H1 (cell line): ENCODE data around the gene GIMAP2. TPM values are rescaled to one million over a fixed set of nuclear protein-coding genes. Genes with fewer than 3 reads are reported as not detected.

Experiments used
- CTCF ChIA-PET: fragments of 300-600 bp; sonication (Branson Sonifier 250); formaldehyde crosslinking; loops from one replicate; lab custom pipeline; 2021; ENCODE audit not compliant: partially characterized antibody; lab: Charles Lee
- POLR2A ChIA-PET: fragments of 300-600 bp; sonication (Branson Sonifier 250); formaldehyde crosslinking; loops from one replicate; lab custom pipeline; 2021; ENCODE audit warnings: inconsistent platforms; ENCODE audit not compliant: partially characterized antibody; lab: Charles Lee
- DNase-seq, 2 experiments: peaks; one replicate each; pipeline versions ENCODE4 v3.0.0 to v3.0.0-alpha.2; 2010 to 2022; ENCODE audit warnings: low spot score in 2 of 2, low read depth in 1 of 2, mixed read lengths in 1 of 2
- FAIRE-seq: peaks from 2 replicates; lab custom pipeline; 2011; peaks lifted over from hg19 to GRCh38; lab: Jason Lieb, UNC
- H2AFZ ChIP-seq: 2 replicates; pipeline ENCODE4 v1.8.1; 2012; ENCODE audit warnings: low read length, inconsistent platforms
- H2AK5ac ChIP-seq: 2 replicates; pipeline ENCODE4 v1.6.1; 2013; ENCODE audit warnings: low read depth, low read length
- H2BK120ac ChIP-seq: replicated peaks from 2 replicates; pipeline ENCODE3; 2013; ENCODE audit warnings: low read depth, low read length, inconsistent platforms
- H2BK12ac ChIP-seq: 2 replicates; pipeline ENCODE4 v1.6.1; 2013; ENCODE audit warnings: low read depth, low read length
- H2BK15ac ChIP-seq: 2 replicates; pipeline ENCODE4 v1.6.1; 2013; ENCODE audit warnings: low read length
- H2BK20ac ChIP-seq: 2 replicates; pipeline ENCODE4 v1.6.1; 2013; ENCODE audit warnings: low read length
- H2BK5ac ChIP-seq: 2 replicates; pipeline ENCODE4 v1.6.1; 2013; ENCODE audit warnings: low read depth, low read length
- H3K14ac ChIP-seq: 2 replicates; pipeline ENCODE4 v1.6.1; 2013; ENCODE audit warnings: inconsistent platforms; ENCODE audit not compliant: insufficient read length
- H3K18ac ChIP-seq: 2 replicates; pipeline ENCODE4 v1.6.1; 2013; ENCODE audit warnings: low read length; ENCODE audit errors: extremely low read depth
- H3K23ac ChIP-seq: 2 replicates; pipeline ENCODE4 v1.6.1; 2013; ENCODE audit warnings: inconsistent platforms; ENCODE audit not compliant: insufficient read length
- H3K23me2 ChIP-seq: 2 replicates; pipeline ENCODE4 v1.6.1; 2013; ENCODE audit warnings: low read depth, low read length
- H3K27ac ChIP-seq: 2 replicates; pipeline ENCODE4 v1.6.1; 2011; ENCODE audit warnings: low read depth, low read length, inconsistent platforms
- H3K27me3 ChIP-seq, 4 experiments: replicated peaks in 1 of 4; 1 replicate in 1 of 4; 2 replicates in 3 of 4; pipeline versions ENCODE4 v1.6.1 to v1.8.1; 2011 to 2013; ENCODE audit warnings: low read length in 3 of 4, mild to moderate bottlenecking in 3 of 4, inconsistent platforms in 2 of 4, mixed read lengths in 2 of 4, moderate library complexity in 1 of 4; ENCODE audit not compliant: control insufficient read depth in 3 of 4, insufficient read depth in 3 of 4; ENCODE audit errors: extremely low read depth in 1 of 4
- H3K36me3 ChIP-seq, 4 experiments: 2 replicates each; pipeline versions ENCODE4 v1.6.1 to v1.8.1; 2011 to 2013; ENCODE audit warnings: mild to moderate bottlenecking in 4 of 4, low read length in 3 of 4, moderate library complexity in 2 of 4, control low read depth in 1 of 4, inconsistent platforms in 1 of 4; ENCODE audit not compliant: insufficient read depth in 4 of 4, control insufficient read depth in 2 of 4
- H3K4ac ChIP-seq: replicated peaks from 2 replicates; pipeline ENCODE3; 2013; ENCODE audit warnings: low read length, low read depth, mixed read lengths, inconsistent platforms; ENCODE audit not compliant: insufficient read length
- H3K4me1 ChIP-seq, 4 experiments: replicated peaks in 1 of 4; 1 replicate in 1 of 4; 2 replicates in 3 of 4; pipeline versions ENCODE4 v1.6.1 to v1.8.1; 2011 to 2013; ENCODE audit warnings: low read length in 3 of 4, inconsistent platforms in 2 of 4, mixed read lengths in 1 of 4; ENCODE audit not compliant: insufficient read depth in 4 of 4, control insufficient read depth in 3 of 4
- H3K4me2 ChIP-seq, 2 experiments: 2 replicates each; pipeline versions ENCODE4 v1.6.1 to v1.8.1; 2011 to 2013; ENCODE audit warnings: low read depth in 2 of 2, low read length in 2 of 2, control low read depth in 1 of 2, inconsistent platforms in 1 of 2, mild to moderate bottlenecking in 1 of 2; ENCODE audit not compliant: insufficient read depth in 1 of 2
- H3K4me3 ChIP-seq, 4 experiments: fragments of 200-600, 300-600 bp in 1 of 4; sonication (generic), shearing (Covaris generic), sonication (Bioruptor Twin) in 1 of 4; 2 replicates each; pipeline versions ENCODE4 v1.5.1 to v1.8.1; 2011 to 2016; ENCODE audit warnings: low read length in 4 of 4, low read depth in 3 of 4, control low read depth in 2 of 4, inconsistent platforms in 2 of 4, mild to moderate bottlenecking in 2 of 4, mixed read lengths in 1 of 4, moderate library complexity in 1 of 4; ENCODE audit not compliant: insufficient read depth in 2 of 4; ENCODE audit errors: extremely low read depth in 1 of 4
- H3K56ac ChIP-seq: replicated peaks from 2 replicates; pipeline ENCODE3; 2013; ENCODE audit warnings: low read depth, mild to moderate bottlenecking, mixed read lengths, low read length, inconsistent platforms; ENCODE audit not compliant: insufficient read length
- H3K79me1 ChIP-seq: 2 replicates; pipeline ENCODE4 v1.6.1; 2013; ENCODE audit warnings: low read depth, low read length, control low read depth
- H3K79me2 ChIP-seq, 2 experiments: 2 replicates each; pipeline versions ENCODE4 v1.6.1 to v1.8.1; 2012 to 2013; ENCODE audit warnings: low read length in 2 of 2, mild to moderate bottlenecking in 2 of 2, inconsistent platforms in 1 of 2; ENCODE audit not compliant: insufficient read depth in 2 of 2, control insufficient read depth in 1 of 2
- H3K9ac ChIP-seq, 4 experiments: replicated peaks in 1 of 4; 1 replicate in 1 of 4; 2 replicates in 3 of 4; pipeline versions ENCODE4 v1.6.1 to v1.8.1; 2011 to 2013; ENCODE audit warnings: low read depth in 3 of 4, low read length in 3 of 4, control low read depth in 2 of 4, mild to moderate bottlenecking in 2 of 4, moderate library complexity in 2 of 4, inconsistent platforms in 1 of 4; ENCODE audit errors: extremely low read depth in 1 of 4
- H3K9me3 ChIP-seq, 2 experiments: 2 replicates each; pipeline versions ENCODE4 v1.6.1 to v1.8.1; 2012 to 2013; ENCODE audit warnings: mild to moderate bottlenecking in 2 of 2, moderate library complexity in 2 of 2, control low read depth in 1 of 2, inconsistent platforms in 1 of 2, low read depth in 1 of 2, low read length in 1 of 2, mixed read lengths in 1 of 2; ENCODE audit not compliant: insufficient read depth in 2 of 2
- H4K20me1 ChIP-seq, 2 experiments: replicated peaks in 1 of 2; 2 replicates each; pipeline versions ENCODE3 to v1.8.1; 2011 to 2013; ENCODE audit warnings: inconsistent platforms in 2 of 2, low read length in 2 of 2, mild to moderate bottlenecking in 1 of 2; ENCODE audit not compliant: insufficient read depth in 2 of 2, control insufficient read depth in 1 of 2
- H4K5ac ChIP-seq: 2 replicates; pipeline ENCODE4 v1.6.1; 2013; ENCODE audit warnings: low read length, low read depth, mixed read lengths, inconsistent platforms; ENCODE audit not compliant: insufficient read length
- H4K8ac ChIP-seq: 2 replicates; pipeline ENCODE4 v1.8.0; 2013; ENCODE audit warnings: mild to moderate bottlenecking, moderate library complexity, low read length, inconsistent platforms; ENCODE audit not compliant: insufficient read depth; ENCODE audit errors: extremely low read depth
- H4K91ac ChIP-seq: replicated peaks from 2 replicates; pipeline ENCODE3; 2013; ENCODE audit warnings: low read length, mixed read lengths, inconsistent platforms; ENCODE audit not compliant: insufficient read length
- EZH2 ChIP-seq: fragments of 200-600 bp; sonication (generic); IDR thresholded peaks from 2 replicates; pipeline ENCODE4 v1.7.1; 2012; ENCODE audit warnings: low read depth, mild to moderate bottlenecking, moderate library complexity, low read length, inconsistent platforms; ENCODE audit not compliant: severe bottlenecking
- WGBS, 2 experiments: shearing (Covaris generic) in 1 of 2; methylation state at CpG; one replicate each; pipeline versions ENCODE4 v1.1.6 to v1.1.7; 2013 to 2015; ENCODE audit warnings: low lambda C conversion rate in 2 of 2, mixed read lengths in 2 of 2, inconsistent platforms in 1 of 2, low coverage in 1 of 2, missing lambda C conversion rate in 1 of 2; ENCODE audit not compliant: insufficient replicate concordance in 2 of 2, insufficient coverage in 1 of 2, insufficient read length in 1 of 2; ENCODE audit errors: extremely low coverage in 1 of 2, missing lambda C conversion rate in 1 of 2; 5-methylcytosine and 5-hydroxymethylcytosine counted together
- polyA plus RNA-seq, 7 experiments: library from polyadenylated mRNA; depleted of rRNA in 3 of 7; stranded (reverse) in 5 of 7; unstranded in 2 of 7; fragments of >200 nt in 5 of 7; fragments of 200-250 nt in 2 of 7; gene quantifications; 1 replicate in 5 of 7; 2 replicates in 1 of 7; 4 replicates in 1 of 7; pipeline versions ENCODE4 v1.2.1 to v1.2.3, GENCODE V29; 2011 to 2013; ENCODE audit warnings: missing spikeins in 2 of 7, mixed read lengths in 2 of 7
- total RNA-seq: library from RNA; stranded (reverse); fragmentation: NEBNext Ultra II Directional; extraction: Animal tissue kit (Norgen Biotek cat#: 25700); gene quantifications from 2 replicates; pipeline ENCODE4 v1.2.1, GENCODE V29; 2021
- TF ChIP-seq, protein P1 (sequence below): IDR thresholded peaks from 2 replicates; pipeline ENCODE4 v1.6.1; 2012; ENCODE audit warnings: low read length, inconsistent platforms

GIMAP2 gene
- total and polyA plus RNA-seq, 2 of the 8 experiments (the other 6 are each of a cell fraction or from before 2014, with no cell fraction given), result not detected

GRCh38 chr7:150738591-150739001 is 53.1 kb downstream of the GIMAP2 start:
- no peak overlapping the region for H3K4me2 ChIP-seq
- no peak overlapping the region for H2BK5ac ChIP-seq
- peaks cover 0 to 5% (median 0%) of the 10 kb centered on the region in 4 experiments; a peak in 1 of 8 replicates for H3K36me3 ChIP-seq
- no peaks in the 10 kb centered on the region for H3K23me2 ChIP-seq
- no peak overlapping the region for H2BK15ac ChIP-seq
- H2AFZ ChIP-seq, result no peak overlapping the region
- no peak overlapping the region for H4K8ac ChIP-seq
- no peak overlapping the region for H3K27ac ChIP-seq
- 81% methylated on average over 5 of the region's 5 CpGs; no CpG with 5 or more reads in 1 of the 2 experiments for WGBS, 2 experiments
- H3K18ac ChIP-seq, result no peak overlapping the region
- H2BK20ac ChIP-seq, result no peak overlapping the region
- no peak overlapping the region for H4K91ac ChIP-seq
- H3K4me3 ChIP-seq, result no peak overlapping the region
- no peaks in the 10 kb centered on the region for H3K79me2 ChIP-seq
- POLR2A ChIA-PET, result no interaction called here
- peaks cover 0 to 10% of the 10 kb centered on the region in 2 experiments; a peak in 2 of 4 replicates for H3K9me3 ChIP-seq
- H4K5ac ChIP-seq, result no peak overlapping the region
- peaks cover 0 to 2% (median 0%) of the 10 kb centered on the region in 4 experiments; a peak in 1 of 7 replicates for H3K4me1 ChIP-seq
- FAIRE-seq (no peak), DNase-seq (no peak)
- no peak overlapping the region for H3K23ac ChIP-seq
- no peaks in the 10 kb centered on the region for H3K79me1 ChIP-seq
- peaks cover 87 to 97% (median 96%) of the 10 kb centered on the region in 4 experiments for H3K27me3 ChIP-seq
- no peak overlapping the region for H2AK5ac ChIP-seq
- CTCF ChIA-PET, result interaction anchor here (1.1 to 1.2 kb wide), 2 partner anchors 11 to 160 kb away, joined by 3 to 4 read pairs; no protein-coding TSS in a partner anchor
- no peak overlapping the region for H3K9ac ChIP-seq
- H3K56ac ChIP-seq, result no peak overlapping the region
- H2BK120ac ChIP-seq, result no peak overlapping the region
- H2BK12ac ChIP-seq, result no peak overlapping the region
- H3K4ac ChIP-seq, result no peak overlapping the region
- no peak overlapping the region for H3K14ac ChIP-seq
- peaks cover 10 to 29% of the 10 kb centered on the region in 2 experiments for H4K20me1 ChIP-seq
- no peak for TF ChIP-seq EZH2
- TF ChIP-seq, protein P1, sequence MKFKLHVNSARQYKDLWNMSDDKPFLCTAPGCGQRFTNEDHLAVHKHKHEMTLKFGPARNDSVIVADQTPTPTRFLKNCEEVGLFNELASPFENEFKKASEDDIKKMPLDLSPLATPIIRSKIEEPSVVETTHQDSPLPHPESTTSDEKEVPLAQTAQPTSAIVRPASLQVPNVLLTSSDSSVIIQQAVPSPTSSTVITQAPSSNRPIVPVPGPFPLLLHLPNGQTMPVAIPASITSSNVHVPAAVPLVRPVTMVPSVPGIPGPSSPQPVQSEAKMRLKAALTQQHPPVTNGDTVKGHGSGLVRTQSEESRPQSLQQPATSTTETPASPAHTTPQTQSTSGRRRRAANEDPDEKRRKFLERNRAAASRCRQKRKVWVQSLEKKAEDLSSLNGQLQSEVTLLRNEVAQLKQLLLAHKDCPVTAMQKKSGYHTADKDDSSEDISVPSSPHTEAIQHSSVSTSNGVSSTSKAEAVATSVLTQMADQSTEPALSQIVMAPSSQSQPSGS, result no peak
